Measurements from ENCODE around the gene MBNL2.

Gene MBNL2

GRCh38 chr13:97432917-97433726 lies 211.0 kb downstream of the MBNL2 start:
- DNase-seq: peak; percentile 100
- H3K27ac ChIP-seq: peak overlapping the region; percentile 97
- in situ Hi-C loops (cut with HindIII; ENCODE audit: low pct_ligation_motif_present, low sequenced_read_pairs): no loop called here

DNA sequence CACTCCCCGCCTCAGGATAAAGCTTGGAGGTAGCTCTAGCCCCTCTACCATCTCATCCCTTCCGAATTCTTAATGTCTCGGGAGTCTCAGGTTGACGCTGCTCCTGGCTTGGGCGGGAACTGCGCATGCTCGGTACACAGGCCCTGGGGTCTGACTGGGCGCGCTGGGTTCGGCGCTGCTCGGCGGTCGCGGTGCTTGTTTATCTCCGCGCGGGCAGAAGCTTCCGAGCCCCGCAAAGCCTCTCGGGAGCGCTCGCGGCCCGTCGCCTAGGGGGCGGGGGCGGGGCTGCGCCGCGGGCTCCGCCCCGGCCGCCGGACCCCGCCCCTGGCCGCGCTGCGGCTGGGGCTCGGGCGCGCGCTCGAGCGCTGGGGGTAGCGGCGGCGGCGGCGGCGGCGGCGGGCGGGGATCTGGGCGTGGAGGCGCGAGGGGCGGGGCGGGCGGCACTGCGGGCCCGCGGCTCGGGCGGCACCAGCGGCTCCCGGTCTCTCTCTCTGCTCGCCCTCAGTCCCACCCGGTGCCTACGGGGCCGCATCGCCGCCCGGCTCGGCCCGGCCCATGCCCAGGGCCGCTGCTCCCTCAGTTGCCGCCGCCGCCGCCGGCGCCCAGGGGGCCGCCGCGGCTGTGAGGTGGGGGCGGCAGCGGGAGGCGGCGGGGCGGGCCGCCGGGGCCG lies 211.7 kb downstream of the MBNL2 start, which contains the start of gene RAP2A:
TSS of gene RAP2A (plus strand) at position 443 of the 670 bp plus-strand sequence. CDS start 302 bp downstream, outside the sequence.
- no peaks in the 10 kb centered on the region for H3K36me3 ChIP-seq (replicated peaks)
- no peaks in the 10 kb centered on the region for H3K27me3 ChIP-seq (replicated peaks)
- DNase-seq: peak; percentile 86
- peak within 1 kb of the TSS; percentile 83 for H3K4me3 ChIP-seq (ENCODE audit: low read depth, low read length)
- TF ChIP-seq, protein P1, sequence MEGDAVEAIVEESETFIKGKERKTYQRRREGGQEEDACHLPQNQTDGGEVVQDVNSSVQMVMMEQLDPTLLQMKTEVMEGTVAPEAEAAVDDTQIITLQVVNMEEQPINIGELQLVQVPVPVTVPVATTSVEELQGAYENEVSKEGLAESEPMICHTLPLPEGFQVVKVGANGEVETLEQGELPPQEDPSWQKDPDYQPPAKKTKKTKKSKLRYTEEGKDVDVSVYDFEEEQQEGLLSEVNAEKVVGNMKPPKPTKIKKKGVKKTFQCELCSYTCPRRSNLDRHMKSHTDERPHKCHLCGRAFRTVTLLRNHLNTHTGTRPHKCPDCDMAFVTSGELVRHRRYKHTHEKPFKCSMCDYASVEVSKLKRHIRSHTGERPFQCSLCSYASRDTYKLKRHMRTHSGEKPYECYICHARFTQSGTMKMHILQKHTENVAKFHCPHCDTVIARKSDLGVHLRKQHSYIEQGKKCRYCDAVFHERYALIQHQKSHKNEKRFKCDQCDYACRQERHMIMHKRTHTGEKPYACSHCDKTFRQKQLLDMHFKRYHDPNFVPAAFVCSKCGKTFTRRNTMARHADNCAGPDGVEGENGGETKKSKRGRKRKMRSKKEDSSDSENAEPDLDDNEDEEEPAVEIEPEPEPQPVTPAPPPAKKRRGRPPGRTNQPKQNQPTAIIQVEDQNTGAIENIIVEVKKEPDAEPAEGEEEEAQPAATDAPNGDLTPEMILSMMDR (IDR thresholded peaks at IDR 0.05; ENCODE audit: low read depth, low read length, missing control alignments): no peak
- in situ Hi-C loops (cut with HindIII; ENCODE audit: low pct_ligation_motif_present, low sequenced_read_pairs): no loop called here
- peak within 1 kb of the TSS; percentile 97 for H3K27ac ChIP-seq

More at GRCh38 chr13:97432917-97433726, 211.0 kb downstream of the MBNL2 start:
- Histone ChIP-seq H3K4me3 (ENCODE audit: low read depth, low read length) (peak overlapping the region; percentile 83), H3K36me3 (replicated peaks) (no peaks in the 10 kb centered on the region), H3K27me3 (replicated peaks) (no peaks in the 10 kb centered on the region)
- TF ChIP-seq, protein P1 (IDR thresholded peaks at IDR 0.05; ENCODE audit: low read depth, low read length, missing control alignments): no peak

GRCh38 chr13:97434397-97435201 lies 212.5 kb downstream of the MBNL2 start:
- DNase-seq: peak; percentile 34
- in situ Hi-C loops (cut with HindIII; ENCODE audit: low pct_ligation_motif_present, low sequenced_read_pairs): no loop called here
- Histone ChIP-seq H3K4me3 (ENCODE audit: low read depth, low read length) (peak overlapping the region; percentile 80), H3K27me3 (replicated peaks) (no peaks in the 10 kb centered on the region), H3K27ac (peak overlapping the region; percentile 43), H3K36me3 (replicated peaks) (no peaks in the 10 kb centered on the region)
- TF ChIP-seq, protein P1 (IDR thresholded peaks at IDR 0.05; ENCODE audit: low read depth, low read length, missing control alignments): no peak

GRCh38 chr13:97435323-97435722 lies 213.2 kb downstream of the MBNL2 start:
- TF ChIP-seq, protein P1 (IDR thresholded peaks at IDR 0.05; ENCODE audit: low read depth, low read length, missing control alignments): no peak
- DNase-seq: no peak
- Histone ChIP-seq H3K4me3 (ENCODE audit: low read depth, low read length) (peak overlapping the region; percentile 80), H3K27ac (no peak overlapping the region), H3K36me3 (replicated peaks) (no peaks in the 10 kb centered on the region), H3K27me3 (replicated peaks) (no peaks in the 10 kb centered on the region)
- in situ Hi-C loops (cut with HindIII; ENCODE audit: low pct_ligation_motif_present, low sequenced_read_pairs): no loop called here

DNA sequence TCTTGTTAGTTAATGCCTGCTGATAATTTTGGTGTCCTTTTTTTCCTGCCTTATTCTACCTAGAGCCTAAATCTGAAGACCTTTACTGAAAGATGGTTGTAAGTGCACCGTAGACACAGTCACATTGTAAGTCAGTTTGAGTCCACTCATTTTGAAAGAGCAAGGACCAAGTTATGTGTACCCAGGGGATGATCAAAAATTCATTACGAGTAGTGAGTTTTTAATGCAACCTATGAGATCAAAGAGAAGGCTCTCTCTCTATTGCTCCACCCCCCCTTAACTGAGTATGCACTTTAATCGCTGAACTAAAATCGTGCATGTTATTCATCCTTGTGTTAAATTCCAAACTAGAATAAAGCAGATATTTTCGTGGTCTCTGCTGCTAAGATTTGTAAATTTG lies 213.7 kb downstream of the MBNL2 start:
- Histone ChIP-seq H3K27ac (no peak overlapping the region), H3K4me3 (ENCODE audit: low read depth, low read length) (peak overlapping the region; percentile 80), H3K27me3 (replicated peaks) (no peaks in the 10 kb centered on the region), H3K36me3 (replicated peaks) (no peaks in the 10 kb centered on the region)
- in situ Hi-C loops (cut with HindIII; ENCODE audit: low pct_ligation_motif_present, low sequenced_read_pairs): no loop called here
- no peak for DNase-seq
- TF ChIP-seq, protein P1 (IDR thresholded peaks at IDR 0.05; ENCODE audit: low read depth, low read length, missing control alignments): no peak

Data from brain microvascular endothelial cell (primary cell).